Measurements from ENCODE around the gene ADAM11.

The ADAM11 gene

GRCh38 chr17:44776628-44777393, 18.0 kb downstream of the ADAM11 start:
- DNase-seq = no peak

GRCh38 chr17:44777394-44778348, 18.9 kb downstream of the ADAM11 start:
- no peak for DNase-seq

GRCh38 chr17:44778656-44779210, 19.9 kb downstream of the ADAM11 start:
- DNase-seq = no peak

- peak; percentile 43 to 90 for DNase-seq
These were observed 20.6 kb downstream of the ADAM11 start for GRCh38 chr17:44779211-44780025.

- DNase-seq = no peak
These were observed 21.4 kb downstream of the ADAM11 start for GRCh38 chr17:44780161-44780560.

- no peak for DNase-seq
These were observed 22.2 kb downstream of the ADAM11 start for GRCh38 chr17:44780845-44781480.

GRCh38 chr17:44781551-44782325, 22.9 kb downstream of the ADAM11 start:
- no peak for DNase-seq

GRCh38 chr17:44782326-44782850, 23.6 kb downstream of the ADAM11 start:
- DNase-seq = no peak

- DNase-seq = no peak
These were observed 27.1 kb downstream of the ADAM11 start for GRCh38 chr17:44785921-44786320.

GRCh38 chr17:44786551-44787081, 27.8 kb downstream of the ADAM11 start:
- DNase-seq = no peak

- DNase-seq = no peak
These were observed 28.6 kb downstream of the ADAM11 start for GRCh38 chr17:44787271-44787940.

- DNase-seq = no peak
These were observed 29.4 kb downstream of the ADAM11 start for GRCh38 chr17:44788139-44788538.

GRCh38 chr17:44792276-44792675, 33.5 kb downstream of the ADAM11 start:
- DNase-seq = no peak

- DNase-seq = no peak
These were observed 35.4 kb downstream of the ADAM11 start for GRCh38 chr17:44793885-44794842.

- DNase-seq = peak; percentile 91 to 99
These were observed 36.1 kb downstream of the ADAM11 start for GRCh38 chr17:44794851-44795413.

- peak in 1 of 2 donors; percentile 25 for DNase-seq
These were observed 36.6 kb downstream of the ADAM11 start for GRCh38 chr17:44795421-44795820.

GRCh38 chr17:44795928-44796327, 37.1 kb downstream of the ADAM11 start:
- no peak for DNase-seq

GRCh38 chr17:44796731-44797130, 37.9 kb downstream of the ADAM11 start:
- no peak for DNase-seq

- DNase-seq = no peak
These were observed 39.0 kb downstream of the ADAM11 start for GRCh38 chr17:44797802-44798201.

Data from inflammatory macrophage treated with lipopolysaccharide for 1 hour (primary cell).